HG03060 (cell line): ENCODE data around the gene LPP.

Source experiments
- ATAC-seq: cut with Tn5 transposase; IDR thresholded peaks from one replicate; pipeline ENCODE4 v1.9.1; 2021; ENCODE audit warnings: low read depth, moderate number of reproducible peaks; ENCODE audit not compliant: unreplicated experiment

Gene LPP

DNA sequence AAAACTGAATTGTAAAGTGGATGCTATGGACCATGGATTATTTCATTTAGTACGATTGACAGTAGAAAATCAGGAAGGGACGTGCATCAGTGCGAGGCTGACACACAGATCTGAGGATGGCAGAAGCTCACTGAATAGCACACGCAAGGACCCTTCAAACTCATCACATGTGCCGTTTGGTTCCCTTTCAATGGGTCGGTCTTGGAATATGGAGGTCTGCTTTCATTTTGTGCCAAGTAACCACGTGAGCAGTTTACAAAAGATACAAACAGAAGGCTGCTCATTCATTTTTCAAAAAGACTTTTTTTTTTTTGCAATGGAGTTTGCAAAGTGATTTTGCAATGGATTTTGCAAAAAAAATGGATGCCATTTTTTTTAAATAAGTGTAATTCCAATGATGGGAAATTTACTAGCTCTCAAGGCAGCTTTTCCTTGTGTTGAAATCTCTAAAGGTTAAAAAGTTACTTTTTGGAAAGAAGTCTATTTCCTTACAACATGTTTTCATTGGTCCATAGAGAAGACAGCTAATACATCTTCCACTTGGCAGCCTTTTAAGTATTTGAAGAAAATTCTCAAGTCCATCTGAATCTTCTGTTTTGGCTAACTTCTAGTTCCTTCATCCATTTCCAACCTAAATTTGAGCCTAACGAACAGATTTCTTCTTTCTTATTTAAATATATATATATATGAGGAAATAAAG, 625.5 kb downstream of the LPP start:
- no peak for ATAC-seq

DNA sequence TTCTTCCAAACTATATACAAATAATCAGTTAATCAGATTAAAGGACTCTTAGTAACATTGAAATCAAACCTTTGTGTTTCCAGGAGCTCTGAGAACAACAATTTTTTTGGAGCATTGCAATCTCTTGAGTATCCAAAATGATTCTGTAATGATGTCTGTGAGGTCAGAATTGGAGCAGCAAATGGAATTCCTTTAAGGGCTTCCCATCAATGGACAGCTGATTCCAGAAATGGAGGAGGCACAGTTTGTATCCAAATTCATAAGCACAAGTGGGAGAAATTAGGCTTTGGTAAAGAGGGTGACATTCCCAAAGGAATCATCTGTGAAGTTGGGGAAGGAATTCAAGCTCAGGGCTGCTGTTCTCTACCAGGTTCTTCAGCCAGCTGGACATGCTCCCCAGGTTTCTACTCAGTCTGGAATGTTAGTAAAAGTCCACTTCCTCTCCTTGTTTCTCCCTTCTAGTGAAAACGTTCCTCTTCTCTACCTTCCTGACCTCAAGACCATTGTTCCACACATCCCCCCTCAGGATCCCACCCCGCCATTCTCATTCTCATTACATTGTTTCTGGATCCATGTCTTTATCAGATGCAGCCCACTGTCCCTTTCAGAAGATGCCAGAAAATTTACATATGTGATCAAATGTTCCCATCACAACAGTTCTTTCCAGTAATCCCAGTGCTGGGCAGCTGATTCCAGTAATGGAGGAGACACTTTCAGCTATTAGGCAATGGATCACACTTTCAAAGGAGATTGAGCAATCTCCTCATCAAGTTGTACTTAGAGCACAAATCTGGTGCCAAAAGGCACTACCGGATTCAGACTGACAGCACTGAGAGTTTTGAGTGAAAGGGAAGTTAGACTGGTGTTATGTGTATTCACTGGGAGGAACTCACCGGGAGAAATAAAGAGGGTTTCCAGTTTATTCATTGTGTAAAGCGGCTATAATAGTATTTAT, 626.5 kb downstream of the LPP start:
- ATAC-seq: no peak

DNA sequence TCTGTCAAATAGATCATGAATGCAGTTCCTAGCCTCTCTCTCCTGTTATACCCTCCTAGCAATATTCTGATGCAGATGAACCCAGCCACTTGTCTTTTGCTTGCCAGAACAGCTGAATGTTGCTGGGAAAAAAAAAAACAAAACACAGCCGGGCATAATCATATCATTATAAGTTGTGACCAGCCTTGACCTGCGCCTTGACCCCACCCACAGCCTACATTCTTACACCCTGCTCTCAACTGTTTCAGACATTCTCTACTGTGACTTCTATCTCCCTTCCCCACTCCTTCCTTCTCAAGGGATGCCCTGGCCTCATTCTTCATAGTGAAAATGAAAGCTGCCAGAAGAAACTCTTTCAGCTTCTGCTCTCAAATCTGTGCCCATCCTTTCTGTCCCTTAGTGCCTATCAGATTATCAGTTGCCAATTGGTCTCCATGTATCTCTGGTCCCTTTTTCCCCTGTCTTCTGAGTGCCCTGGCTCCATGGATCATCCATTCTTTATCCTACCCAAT, 628.7 kb downstream of the LPP start:
- ATAC-seq: no peak

DNA sequence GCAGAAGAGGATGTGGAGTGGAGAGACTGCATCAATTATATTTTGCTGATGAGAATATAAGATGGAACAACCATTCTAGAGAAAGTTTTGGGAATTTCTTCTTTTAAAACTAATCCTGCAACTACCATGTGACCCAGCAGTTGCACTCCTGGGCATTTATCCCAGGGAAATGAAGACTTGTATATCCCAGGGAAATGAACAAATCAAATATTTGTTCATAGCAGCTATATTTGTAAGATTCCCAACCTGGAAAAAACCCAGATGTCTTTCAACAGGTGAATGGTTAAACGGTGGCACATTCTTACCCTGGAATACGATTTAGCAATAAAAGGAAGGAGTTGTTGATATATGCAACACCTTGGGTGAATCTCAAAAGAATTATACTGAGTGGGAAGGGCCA, 632.5 kb downstream of the LPP start:
- ATAC-seq: no peak

DNA sequence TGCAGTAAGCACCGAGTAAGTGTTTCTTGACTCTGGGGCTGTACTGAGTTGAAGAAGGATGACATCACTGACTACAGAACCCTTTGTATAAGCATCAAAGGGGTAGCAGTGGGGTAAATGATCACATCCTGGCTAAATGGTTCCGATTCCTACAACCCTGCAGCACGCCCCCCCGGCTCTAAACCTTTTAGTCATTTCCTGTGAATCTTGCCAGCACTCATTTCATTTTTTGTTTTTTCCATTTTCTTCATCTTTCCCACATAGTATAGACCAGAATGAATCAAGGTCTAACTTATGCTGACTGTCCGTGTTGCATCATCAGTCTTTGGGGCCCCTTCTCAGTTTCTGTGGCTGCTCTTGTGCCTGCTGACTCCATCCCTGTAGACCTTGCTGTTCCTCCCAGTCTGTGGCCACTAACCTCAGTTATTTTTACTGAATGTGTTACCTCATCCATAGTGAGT, 634.7 kb downstream of the LPP start:
- no peak for ATAC-seq

DNA sequence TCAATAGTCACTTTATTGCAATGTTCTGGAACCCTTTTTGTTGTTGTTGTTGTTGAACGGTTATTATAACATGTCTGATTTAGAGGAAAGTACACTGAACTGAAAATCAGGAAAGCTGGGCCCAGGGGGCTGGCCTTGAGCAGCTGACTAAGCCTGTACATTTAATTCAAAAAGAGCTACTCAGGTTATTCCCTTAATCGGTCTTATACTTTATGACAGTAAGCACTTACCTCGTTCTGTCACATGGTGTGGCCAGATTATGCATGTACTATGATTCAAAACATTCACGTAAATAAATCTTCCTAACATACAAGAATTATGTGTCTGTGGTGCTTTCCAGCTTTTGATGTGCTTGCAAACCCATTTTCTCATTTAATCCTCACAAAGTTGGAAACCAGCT, 635.3 kb downstream of the LPP start:
- no peak for ATAC-seq

DNA sequence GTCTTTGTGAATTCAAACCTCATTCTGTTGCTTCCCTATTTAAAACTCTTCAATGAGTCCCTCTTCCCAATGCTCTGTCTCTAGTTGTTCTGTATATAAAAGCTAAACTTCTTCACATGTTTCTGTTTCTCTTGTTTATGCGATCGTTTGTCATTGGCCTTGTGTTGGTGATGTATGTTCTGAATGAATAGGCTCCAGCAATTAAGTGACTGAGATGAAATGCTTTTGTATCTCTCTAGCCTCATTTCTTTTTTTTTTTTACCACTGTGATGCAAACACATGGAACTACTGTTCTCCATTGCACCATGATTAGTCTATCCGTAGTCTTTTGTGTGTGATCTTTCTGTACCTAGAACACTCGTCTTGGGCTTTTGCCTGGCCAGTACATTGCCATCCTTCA, 637.4 kb downstream of the LPP start:
- no peak for ATAC-seq

DNA sequence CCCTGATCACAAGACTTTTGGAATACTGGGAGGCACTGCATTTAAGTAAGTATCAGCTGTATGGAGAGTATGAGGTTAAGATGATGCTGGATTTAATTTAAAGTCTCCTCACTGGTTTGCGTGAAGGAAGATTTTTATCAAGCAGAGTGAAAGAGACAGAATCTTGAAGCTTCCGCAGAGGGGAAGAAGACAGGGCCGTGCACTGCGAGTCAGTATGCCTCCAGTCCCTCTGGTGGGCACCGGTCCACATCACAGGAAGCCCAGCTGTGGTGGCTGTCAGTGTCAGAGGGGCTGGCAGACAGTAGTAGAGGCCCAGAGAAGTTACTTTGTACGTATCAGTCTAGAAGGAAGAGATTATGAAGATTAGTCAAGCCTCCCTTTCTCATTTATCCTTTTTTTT, 638.8 kb downstream of the LPP start:
- no peak for ATAC-seq

DNA sequence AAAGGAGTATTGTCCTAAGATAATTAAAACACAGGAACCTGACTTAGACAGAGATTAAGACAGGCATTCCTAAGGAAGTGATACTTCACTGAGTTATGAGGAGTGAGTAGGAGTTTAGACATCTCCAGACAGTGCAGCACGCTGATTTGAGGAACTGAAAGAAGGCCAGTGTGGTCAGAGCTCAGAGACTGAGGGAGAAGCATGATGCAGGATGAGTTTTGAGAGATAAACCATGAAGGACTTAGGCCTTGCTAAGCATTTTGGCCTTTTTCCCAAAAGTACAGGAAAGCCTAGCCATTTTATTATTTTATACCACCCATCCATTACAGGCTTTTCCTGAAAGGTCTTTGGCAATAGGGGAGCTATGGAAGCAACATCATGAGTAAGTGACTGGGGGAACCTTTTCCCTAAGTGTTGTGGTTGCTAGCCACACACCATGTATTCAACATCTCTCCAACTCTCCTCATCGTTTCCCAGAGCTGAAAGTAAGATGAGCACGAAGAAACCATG, 642.2 kb downstream of the LPP start:
- ATAC-seq: peak; percentile 65

DNA sequence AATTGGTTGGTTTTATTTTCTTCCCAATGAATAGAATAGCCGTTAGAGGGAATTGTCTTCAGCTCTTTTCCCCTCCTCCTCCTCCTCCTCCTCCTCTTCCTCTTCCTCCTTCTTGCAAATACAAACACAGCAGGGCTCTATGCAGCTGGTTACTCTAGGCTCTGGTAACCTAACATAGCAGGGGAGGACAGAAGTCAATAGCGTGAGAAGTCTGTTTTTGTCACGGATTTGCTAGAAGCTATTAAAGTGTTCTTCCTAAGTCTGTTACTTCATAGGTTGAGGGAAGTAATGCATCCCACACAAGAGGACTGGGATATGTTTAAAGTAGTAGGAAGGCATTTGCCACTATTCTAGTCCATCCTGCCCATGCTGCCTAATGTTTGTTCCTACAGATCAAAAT, 643.1 kb downstream of the LPP start:
- ATAC-seq: no peak

DNA sequence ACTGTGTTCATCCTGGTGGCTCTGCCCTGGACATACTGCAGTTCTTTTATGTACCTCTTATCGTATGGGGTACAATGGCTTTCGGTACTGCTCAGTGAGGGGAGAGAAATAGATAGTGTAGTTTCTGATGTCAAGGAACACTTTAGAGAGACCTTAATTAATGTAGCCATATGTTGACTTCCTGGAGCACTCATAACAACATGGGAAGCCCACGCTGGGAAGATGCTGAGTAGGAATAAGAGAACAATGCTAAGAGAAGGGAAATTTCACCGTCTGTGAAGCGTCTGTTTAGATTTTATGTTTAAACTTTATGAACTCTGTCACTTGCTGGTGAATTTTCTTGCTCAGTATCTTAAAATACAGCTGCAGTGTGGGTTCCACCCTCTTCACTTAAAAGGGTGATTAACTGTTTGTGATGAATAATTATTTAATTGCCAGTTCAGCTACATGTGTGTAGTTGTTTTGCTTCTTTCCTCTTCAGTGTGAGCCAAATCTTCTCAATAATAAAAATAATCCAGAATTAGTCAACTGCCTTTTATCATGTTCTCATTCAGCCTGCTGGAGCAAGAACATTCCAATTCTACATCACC, 644.7 kb downstream of the LPP start:
- no peak for ATAC-seq

DNA sequence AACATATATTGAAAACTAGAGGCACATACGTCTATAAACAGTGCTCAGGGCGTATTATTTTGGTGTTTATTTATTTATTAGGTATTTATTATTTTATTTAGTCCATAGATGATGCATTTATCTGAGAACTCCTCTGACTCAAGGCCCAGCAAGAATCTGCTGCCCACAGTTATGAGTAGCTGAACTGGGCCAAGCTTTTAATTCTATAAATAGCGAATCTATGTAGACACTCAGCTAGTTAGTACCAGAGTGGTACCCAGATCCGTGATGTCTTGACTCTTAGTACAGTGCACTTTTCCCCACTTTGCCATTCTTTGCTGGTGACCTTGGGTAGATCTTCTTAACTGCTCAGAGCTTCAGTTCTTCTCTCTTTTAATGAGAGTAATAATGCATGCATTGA, 647.4 kb downstream of the LPP start:
- no peak for ATAC-seq

DNA sequence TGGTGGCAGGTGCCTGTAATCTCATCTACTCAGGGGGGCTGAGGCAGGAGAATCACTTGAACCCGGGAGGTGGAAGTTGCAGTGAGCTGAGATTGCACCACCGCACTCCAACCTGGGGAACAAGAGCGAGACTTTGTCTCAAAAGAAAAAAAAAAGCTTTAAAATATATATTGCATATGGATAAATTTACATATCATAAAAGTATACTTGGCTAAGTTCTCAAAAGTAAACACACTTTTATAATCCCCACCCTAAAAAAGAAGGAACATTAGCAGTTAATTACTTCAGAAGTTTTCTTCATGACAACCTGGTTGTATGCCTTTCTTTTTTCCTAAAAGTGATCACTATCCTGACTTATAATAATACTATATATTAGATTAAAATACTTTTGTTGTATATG, 648.7 kb downstream of the LPP start:
- no peak for ATAC-seq

DNA sequence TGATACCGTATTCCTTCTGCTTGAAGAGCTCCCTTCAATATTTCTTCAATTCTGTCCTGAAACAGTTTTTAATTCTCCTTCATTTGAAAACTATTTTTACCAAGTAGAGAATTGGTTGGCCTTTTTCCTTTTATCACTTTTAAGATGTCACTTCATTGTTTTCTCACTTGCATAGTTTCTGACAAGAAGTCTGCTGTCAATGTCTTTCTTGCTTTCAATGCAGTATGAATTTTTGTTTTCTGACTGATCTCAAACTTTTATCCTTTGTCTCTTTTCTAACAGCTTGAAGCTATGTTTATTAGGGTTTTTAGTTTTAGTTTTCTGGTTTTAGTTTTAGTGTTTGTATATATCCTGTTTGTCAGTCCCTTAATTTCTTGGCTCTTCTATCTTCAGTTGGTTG, 653.0 kb downstream of the LPP start:
- ATAC-seq: no peak

DNA sequence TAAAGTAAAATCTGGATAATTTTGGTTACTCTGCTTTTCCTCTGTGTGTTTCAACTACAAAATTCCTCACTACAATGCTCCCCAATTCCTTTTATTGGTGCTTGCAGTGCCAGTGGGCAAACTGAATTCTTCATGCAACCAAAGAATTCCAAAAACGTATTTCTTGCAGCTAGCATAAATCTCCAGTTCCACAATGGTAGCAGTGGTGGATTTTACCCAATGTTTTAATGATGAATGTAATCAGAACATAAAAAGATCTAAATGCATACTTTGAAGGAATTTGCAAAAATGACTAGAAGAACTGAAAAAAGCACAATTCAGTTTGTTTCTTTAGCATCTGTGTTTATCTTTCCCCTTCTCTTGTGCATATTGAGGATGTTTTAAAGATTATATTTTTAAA, 658.2 kb downstream of the LPP start:
- no peak for ATAC-seq

DNA sequence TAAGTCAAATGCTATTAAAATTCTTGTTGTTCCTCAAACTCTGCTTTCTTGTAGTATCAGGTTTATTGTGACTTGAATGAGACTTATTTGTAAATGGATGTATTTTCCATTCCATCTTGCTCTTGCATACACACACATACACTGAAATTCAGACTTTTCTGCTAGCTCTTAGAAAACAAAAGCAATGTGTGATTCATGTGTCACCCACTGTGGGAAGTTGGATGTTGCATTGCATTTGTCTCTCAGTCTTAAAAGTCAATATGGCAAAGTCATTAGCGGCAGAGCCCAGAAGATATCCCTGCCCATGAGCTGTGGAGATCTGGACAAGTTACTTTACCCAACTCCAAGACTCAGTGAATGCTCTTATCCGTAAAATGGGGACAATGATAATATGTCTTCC, 660.6 kb downstream of the LPP start:
- ATAC-seq: no peak

DNA sequence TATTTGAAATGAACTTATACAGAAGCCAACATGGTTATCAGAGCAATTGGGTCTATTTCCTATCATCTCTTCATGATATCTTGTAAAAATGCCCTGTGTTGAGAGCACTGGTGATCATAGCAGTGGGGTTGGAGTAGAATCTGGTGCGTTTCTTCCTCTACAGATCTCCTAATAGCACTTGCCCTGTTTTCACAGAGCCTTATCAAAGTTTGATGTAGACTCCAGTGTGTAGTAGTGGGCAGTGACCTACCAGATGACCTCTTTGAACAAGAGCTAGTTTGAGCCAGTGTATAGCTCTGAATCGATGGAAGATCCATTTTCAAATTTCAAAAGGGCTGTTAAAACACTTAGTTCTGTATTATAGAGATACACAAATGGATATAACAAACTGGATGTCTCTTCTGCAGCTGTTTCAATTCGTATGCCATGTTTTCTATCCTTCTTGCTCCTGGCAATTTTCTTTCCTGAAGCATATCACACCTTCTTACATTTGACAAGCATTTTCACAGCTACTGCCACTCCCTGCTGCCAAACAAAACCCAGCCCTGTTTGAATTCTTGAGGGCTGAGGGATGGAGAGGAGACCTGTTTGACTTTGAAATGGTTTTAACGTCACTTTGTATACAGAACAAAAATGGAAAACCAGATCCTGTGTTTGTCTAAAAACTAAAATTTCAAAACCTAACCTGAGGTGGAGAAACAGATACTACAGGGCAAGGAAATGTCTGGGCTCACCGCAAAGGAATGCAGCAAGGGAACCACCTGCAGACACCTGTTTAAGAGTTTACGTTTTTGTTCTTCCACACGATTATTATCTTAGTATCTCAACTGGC, 663.4 kb downstream of the LPP start:
- ATAC-seq: no peak

DNA sequence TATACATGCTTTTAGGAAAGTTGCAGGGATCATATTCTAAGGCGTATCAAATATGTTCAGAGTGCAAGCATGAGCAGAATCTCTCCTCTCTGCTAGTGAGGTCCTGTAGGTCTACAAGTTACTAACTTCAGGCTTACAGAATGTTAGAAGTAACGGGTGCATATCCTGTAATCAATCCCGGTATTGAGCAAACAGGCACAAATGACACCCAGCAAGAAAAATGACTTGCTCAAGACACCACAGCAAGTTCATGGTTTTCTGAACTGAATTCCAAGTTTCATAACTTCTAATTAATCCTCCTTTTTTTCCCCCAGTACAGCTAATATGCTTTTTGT, 663.9 kb downstream of the LPP start:
- ATAC-seq: no peak

DNA sequence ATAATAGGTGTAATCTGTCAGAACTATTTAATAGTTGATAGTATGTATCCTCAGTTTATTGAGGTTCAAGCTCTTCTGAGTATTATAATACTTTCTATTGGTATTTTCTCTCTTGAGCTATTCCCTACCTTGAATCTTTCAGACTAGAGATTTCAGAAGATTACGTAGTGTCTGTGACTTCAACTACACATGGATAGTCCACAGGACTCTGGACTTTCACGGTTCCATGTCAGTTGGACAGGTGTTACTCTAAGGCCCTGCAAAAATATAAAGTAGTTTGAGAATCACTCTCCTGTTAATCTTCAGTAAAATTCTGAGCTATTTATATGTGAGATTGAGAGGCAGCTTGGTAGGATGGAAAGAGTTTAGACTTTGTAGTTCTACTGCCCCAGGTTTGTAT, 664.3 kb downstream of the LPP start:
- ATAC-seq: no peak

DNA sequence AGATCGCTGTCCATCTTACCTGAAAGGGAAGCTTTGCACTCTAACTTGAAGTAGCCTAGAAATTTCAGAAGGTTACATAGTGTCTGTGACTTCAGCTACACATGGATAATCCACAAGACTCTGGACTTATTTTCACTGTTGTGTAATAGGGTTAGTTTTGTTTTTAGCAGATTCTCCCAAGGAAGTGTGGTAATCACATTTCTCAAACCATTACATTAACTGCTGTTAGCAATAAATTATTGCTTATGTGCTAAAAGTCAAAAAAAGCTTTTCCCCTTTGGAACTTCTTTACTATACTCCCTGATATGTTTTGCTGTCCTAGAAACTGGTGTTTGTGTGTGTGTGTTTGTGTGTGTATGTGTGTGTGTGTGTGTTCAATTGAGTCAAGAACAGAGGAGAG, 666.0 kb downstream of the LPP start:
- ATAC-seq: no peak
